COR-L47 (cell line): ENCODE measurements around the gene KCNK18.

Experiments used
- DNase-seq: peaks from one replicate; lab custom pipeline; 2025; lab: John Stamatoyannopoulos, UW

Gene KCNK18

DNA sequence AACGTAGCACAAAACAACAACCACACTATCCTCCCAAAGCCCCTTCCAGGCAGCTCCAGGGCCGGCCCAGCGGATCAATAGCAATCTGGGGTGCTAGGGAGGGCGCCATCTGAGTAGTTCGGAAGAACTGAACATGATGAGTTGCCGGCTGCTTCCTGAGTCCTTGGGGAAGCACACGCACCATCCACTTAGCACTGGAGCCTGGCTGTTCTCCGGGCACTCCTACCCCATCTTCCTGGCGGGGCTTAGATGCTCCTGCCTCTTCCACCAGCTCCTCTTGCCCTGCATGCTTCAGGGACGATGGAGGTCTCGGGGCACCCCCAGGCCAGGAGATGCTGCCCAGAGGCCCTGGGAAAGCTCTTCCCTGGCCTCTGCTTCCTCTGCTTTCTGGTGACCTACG is at the start of gene KCNK18:
KCNK18 (plus strand) TSS at position 301 of the 400 bp plus-strand sequence; CDS start at position 301, 0 bp downstream.
- DNase-seq = no peak

DNA sequence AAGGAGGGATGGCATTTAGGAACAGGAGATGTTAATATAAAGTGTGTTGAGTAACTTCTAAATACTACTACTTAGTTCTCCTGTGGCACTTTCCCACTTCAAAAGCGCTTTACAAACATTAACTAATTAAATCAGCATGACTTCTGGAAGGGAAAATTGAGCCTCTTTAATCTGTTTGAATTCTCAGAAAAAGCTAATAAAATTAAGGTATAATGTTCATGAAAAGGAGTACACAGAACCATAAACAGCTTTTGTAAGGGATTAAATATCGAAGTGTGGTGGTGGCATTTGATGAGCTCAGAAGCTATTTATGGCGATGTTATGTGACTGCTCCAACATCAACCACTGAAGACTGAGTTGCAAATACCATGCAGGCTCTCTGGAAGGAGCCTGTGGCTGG is 49.0 kb upstream of the KCNK18 start:
- no peak for DNase-seq

DNA sequence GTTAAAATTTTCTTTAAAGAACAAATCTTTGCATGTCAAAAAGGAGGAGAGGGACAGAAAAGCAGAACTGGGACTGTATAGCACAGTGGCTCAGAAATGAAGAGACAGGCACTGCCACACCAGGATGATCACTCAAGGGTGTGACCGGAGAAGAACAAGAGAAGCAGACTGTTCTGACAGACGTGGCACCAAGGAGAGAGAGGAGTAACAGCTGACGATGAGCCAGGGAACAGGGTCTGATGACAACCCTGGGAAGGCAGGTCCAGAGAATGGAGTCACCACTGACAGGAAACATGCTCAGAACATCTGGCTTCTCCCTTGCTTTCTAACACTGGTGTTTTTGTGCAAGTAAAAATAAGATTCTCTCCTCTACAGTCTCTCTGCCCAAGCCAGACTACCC is 44.6 kb upstream of the KCNK18 start:
- no peak for DNase-seq

DNA sequence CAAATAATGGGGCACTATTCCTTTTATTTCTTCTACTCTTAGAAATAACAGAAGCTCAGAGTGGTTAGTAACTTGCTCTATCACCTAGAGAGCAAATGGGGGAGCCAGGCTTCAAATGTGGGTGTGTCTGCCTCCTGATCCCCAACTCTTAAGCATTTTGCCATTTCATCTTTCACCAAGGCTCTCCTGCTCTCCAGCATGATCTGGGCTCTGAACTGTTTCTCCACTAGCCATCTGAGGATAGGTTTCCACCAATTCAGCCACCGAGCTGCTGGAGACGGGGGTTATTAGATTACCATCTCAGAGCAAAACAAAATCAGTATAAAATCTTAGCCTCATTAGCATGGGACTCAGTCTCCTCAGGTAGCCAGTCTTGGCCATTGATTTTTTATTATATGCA is 39.0 kb upstream of the KCNK18 start:
- no peak for DNase-seq

DNA sequence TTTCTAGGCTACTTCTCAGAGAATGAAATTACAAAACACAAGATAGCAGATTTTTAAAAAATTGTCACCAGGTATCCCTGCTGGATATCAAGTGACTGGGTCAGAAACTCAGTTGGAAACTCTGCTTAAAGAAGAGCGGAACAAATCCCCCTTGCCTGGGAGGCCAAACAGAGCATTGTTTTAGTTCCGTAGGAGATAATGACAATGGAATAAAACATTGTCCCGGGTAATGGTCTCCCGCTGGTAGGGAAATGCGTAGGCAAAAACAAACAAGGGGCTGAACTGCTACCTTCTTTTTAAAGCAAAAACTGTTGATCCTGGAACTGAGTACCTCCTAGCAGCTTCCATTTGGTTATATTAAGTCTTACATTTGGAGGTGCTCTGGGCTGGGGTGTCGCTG is 37.9 kb upstream of the KCNK18 start:
- no peak for DNase-seq

DNA sequence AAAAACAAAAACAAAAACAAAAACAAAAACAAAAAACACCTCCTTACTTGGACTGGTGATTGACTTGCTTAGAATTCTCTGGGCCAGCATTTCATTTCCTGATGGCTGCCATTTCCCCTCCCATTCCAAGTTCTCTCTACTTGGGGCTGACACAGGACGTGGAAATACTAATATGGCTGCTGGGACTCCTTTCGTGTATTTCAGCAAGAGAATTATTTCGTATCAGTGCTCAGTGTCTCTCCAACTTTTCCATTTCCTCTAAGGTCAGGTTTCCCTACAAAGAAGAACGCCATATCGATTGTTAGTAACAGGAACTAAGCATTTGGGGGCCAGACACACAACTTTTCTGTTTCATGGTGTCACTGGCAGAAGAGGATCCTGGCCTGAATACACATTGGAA is 36.7 kb upstream of the KCNK18 start:
- DNase-seq = no peak

DNA sequence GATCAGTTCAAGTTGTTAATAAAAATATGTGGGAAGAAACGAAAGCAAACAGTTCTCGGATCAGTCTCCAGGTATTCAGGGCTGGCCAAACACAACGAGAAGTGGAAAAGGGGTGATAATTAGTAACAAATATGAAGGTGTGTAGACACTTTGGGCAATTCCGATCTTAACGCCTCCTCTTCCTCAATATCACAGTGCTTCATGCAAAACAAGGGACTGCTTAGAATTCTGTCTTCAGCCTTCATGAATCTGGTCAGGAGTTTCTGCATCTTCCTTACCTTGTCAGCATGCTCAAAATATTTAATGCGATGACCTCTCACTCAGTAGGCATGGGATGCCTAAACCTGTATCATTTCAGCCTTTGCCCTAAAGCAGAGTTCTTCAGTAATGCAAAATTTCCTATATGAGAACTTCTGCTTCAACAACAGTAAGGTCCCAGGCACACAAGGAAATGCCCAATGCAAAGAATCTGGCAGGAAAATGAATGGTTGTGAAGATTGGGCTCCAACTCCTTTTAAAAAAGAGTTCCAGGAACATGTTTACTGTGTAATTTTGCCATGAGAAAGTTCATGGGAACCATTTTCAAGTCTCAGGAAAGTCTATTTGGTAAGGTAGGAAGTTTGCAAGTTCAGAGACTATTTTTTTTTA is 35.8 kb upstream of the KCNK18 start:
- no peak for DNase-seq

DNA sequence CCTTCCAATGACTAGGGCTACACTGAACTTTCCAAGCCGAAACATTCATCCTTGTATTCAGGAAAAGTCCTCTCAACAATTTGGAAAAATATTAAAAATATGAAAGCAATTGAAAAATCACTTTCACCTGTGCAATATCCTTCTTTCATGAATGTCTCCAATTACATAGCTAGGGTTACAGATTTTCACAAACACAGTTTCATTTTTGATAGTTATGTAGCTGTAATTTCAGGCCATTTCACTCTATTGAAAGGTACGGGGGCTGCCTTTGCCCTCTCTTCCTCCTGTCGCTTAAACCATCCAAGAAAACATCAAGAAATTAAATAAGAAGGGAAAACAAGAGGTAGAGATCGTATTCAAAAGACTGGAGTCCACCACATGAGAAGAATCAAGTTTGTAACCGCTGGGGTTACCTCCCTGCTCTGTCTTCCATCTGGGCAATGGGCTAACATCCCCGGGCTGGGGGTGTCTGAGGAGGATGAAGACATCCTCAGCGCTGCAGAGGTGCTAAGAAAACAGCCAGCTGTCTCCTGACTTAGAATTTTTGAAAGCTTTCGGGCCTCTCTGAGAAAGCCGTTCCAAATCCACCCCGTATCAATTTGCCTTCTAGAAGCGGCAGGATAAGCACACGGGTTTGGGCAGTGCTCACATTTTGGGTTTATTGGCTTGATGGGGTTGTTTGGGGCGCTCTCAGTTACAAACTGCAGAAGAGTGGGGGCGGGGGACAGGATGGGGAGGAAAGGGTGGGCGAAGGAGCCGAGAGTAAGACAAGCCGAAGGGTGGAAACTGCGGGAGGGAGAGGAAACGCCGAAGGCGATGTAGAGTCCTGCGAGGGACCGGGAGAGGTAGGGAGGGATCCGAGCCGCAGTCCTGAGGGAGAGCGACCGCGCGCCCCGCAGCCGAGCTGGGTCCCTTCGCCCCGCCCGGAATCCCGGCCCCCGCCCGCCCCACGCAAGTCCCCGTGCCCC is 34.9 kb upstream of the KCNK18 start:
- DNase-seq = no peak

DNA sequence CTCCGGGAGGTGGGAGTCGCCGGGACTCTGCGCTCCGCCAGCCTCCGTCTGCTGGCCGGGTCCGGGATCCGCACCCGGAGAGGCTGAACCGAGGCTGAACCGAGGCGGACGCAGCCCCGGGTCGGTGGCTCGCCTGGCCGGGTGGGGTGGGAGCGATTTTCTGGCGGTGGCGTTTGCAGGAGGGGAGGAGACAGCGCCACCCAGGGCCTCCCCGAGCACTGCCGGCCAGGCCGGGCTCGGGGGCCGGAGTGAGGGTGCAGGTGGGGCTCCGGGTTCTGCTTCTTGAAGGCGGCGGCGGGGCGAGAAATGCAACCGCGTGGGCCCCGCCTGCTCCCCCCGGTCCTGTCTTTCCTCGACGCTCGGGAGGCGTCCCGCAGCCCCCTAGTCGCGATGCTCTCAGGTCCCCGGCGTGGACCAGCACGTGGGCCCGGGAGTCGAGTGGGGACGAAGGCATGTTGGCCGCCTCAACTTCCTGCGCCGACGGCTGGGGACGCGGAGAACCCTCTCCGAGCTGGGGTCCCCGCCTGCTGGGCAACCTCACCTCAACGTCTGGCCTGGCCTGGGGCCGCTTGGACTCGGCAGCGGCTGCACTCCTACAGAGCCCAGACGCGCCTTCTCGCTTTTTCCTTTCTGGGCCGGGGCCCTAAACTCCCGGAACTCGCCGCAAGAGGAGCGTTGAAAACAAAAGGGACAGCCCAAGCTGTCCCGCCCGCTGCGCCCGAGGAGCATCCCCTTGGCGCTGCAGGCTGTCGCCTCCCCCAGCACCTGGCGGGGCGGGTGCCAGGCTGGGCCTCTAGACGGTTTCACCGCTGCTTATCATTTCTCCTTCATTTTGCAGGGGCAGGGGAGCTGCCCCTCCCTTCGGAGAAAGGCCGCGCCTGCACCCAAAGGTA is 34.0 kb upstream of the KCNK18 start:
- no peak for DNase-seq

DNA sequence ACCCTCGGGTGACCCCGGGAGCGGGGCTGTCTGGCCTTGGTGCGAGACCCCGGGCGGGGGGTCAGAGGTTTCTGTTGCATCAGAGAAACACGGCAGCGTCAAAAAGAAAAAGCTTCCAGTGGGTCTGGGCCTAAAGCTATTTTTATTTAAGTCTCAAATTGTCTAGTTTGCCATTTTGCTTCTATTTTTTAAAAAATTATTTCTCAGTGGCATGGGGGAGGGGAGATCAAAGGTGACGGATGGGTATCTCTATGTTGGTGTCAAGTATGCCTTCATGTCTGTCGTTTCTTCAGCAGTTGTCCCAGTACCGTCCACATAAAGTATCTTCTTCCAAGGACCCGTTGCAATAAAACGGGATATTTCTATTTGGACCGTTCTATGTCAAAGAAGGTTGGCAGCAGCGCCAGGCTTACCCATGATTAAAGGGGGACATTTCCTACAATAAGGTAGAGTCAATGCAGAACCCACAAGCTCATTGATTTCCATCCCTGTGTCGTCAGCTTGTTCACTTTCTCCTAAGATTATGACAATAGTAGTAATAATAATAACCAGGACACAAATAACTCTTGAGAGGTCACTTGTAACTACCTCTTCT is 33.2 kb upstream of the KCNK18 start:
- no peak for DNase-seq

DNA sequence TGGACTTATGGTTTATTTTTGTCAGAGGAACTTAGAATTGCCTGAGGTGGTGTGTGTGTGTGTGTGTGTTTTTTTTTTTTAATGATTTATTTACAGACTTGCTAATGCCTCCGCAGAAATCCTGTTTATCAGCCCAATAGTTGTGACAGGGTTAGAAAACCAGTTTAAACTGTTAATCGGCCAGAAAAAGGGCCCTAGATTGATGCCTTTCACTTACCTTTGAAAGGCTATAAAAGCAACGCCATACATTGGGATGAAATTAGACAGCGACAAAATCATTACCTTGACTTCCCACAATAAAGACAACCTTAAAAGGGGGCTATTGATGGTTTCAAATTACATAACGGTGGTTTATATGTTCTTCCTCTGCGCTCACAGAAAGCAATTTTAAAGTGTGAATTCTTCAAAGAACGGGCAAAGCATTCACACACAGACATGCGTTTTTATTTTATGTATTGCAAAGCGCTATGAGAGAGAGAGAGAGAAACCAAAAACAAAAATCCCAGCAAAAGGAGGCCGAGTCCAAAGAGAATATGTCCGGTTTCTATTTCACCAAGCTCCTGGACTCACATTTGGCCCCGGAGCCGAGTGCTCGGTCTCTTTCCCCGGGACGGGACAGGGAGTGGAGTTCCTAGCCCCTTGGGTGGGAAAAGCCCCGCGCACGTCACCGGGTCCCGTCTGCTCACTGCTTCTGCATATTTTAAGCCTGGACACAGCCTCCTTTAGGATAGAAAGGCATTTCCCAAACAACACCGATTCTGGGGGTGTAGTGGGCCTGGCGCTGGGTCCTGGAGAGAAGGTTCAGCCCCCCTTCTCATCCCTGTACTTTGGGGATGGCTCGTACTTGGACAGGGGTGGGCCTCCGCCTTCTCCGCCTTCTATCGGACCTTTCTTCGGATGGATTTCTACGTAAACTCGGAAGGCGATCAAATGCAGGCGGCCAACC is 32.4 kb upstream of the KCNK18 start:
- no peak for DNase-seq

DNA sequence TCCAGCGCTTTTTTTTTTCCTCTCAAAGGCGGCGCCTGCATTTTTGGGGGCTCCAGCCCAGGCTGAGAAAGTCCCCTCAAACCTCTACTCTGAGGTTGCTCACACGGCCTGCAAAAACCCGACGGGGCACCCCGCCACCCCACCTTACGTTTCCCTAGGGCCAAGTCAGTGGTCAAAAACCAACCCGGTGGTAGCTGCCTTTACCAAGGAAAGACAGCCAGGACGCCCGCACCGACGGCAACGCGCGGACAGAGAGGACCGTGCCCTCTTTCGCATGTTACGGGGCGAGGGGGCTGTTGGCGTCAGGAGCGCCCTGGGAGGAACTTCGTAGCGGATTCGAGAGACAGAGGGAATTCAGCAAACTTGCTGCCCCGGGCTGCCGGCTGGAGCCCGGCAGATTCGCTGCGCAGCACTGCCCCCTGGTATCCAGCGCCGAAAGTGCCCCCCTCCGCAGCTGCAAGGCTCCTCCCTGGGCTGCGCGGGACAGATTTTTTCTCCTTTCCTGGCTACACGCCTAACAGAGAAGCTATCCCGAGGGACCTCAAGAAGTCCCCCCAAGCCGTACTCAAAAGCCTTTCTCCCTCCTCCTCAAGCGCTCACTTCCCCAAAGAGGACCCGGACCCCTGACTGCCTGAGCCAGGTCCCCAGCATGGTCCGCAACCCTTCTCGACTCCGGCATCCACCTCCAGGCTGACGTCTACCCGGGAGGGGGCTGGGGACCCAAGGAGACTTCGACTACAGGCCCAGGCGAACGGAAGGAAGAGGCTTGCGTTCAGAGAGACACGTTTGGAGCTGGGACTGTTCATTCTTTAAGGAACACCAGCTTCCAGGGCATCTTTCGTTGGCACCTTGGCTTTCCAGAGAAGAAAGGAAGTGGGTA is 31.5 kb upstream of the KCNK18 start:
- no peak for DNase-seq

DNA sequence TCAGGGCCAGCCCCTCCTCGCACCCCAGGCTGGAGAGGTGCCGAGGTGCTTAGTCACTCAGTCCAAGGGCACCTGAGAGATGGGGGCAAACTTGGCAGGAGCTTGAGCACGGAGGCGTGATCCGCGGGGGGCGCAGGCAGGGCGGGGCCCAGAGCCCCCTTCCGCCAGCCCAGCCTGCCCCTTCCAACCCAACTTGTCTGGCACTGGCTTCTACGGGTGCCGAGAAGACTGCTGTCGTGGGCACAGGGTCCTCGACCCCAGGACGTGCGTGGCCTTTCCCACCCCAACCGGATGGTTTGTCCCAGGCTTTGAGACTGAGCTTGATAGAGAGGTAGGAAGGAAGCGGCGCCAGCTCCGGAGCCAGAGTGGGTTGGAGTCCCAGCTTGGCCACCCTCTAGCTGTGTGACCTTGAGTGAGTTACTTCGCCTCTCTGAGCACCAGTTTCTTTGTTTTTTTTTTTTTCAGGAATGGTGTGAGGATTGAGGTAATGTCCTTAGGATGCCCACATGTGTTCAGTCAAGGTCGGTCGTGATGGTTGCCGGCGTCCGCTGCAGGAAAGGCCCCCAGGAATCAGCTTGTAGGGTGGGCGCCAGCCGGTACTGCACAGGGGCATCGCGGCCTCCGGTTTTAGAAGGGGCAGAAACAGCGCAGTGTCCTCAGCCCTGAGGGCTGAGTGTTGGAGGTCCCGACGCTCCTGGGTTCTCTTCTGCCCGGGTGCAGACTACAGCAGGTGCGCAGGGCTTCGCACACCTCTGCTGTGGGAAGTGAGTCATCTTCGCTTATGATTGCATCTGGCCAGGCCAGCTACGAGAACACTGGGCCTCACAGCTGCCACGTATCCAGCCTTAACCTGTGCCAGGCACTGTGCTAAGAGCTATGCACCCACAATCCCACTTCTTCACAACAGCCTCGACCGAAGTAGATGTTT is 30.6 kb upstream of the KCNK18 start:
- DNase-seq = no peak

DNA sequence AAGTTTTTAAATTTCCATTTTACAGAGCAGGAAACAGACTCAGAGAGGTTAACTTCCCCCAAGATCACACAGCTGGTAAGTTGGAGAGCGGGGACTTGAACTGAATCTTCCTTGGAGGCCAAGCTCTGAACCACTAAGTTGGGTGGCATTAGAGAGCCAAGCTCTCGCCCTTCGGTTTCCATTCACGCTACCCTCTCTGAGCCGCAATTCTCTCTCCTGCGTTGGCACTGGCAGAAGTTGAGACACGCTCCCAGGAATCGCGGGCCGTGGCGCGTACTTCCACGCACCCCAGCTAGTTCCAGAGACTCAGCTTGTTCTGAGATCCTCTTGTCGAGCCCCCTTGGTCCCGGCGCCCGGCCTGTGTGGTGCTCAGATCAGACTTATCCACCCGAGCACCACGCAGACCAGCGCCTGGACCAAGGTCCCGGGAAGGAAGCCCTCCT is 29.9 kb upstream of the KCNK18 start:
- no peak for DNase-seq

DNA sequence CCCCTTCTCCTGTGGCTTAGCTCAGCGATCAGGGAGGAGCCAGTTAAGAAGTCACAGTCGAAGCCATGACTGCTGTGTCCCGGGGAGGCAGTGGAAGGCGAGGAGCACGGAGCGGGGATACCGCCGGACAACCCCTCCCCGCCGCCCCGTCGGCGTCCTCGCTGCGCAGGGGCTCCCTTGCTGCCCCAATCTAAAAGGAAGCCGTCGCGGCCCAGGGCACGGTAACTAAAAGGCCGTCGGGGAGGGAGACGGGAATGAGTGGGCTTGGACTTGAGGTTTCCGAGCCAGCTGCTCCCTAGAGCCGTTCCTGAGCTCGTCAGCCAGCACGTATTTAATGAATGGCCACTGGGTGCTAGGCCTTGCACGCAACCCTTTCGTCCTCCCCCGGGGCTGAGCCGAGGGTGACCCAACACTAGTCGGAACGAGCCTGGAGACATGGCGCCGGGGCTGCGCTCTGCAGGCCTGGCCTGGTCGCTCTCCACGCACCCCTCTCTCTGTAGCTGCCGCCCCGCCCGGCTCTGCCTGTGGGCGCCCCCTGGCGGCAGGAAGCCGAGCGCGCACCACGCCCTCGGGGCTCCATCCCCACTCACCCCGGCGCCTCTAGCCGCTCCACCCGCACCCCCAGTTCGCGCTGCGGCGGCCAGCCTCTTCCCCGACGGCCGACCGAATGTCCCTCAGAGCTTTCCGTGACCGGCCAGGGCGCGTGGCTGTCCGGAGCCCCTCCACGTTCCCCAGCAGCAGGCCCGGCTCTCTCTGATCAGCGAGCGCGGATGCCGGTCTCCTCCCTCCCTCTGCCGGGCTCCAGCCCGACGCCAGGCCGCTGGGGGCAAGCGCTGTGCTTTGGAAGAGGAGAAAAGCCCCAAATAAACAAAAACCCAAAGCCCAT is 29.3 kb upstream of the KCNK18 start:
- peak; percentile 10 for DNase-seq

DNA sequence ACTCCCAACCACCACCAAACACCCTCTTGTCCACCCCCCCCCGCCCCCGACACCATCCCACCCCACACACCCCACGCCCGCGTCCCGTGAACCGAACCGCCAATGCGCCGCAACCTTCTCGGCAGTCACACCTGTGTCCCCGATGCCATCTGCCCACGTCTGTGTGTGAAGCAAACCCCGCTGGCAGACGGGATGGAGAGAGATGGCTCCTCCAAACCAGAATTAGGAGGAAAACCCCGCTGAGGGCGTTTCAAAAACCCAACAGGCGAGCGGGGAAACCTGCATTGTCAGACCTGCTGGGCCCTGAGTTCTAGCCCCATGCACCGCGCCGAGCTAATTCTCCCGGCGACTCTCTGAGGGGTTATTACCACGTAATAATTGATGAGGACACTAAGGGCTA is 28.6 kb upstream of the KCNK18 start:
- DNase-seq = no peak

DNA sequence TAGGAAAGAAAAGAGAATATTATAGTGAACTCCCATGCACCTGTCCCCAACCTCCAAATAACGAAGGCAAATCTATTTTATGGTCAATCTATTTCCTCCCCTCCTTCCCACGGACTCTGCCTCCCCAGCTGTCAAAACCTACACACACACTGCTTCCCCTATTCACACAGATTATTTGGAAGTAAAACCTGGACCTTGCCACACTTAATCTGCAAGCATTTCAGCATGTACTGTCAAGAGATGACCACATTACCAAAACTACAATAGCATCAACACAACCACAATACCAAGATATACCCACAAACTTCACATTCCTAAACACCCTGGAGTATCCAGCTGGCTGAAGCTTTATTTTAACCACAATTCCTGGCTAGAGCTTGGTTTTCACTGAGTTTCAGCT is 27.8 kb upstream of the KCNK18 start:
- DNase-seq = no peak

DNA sequence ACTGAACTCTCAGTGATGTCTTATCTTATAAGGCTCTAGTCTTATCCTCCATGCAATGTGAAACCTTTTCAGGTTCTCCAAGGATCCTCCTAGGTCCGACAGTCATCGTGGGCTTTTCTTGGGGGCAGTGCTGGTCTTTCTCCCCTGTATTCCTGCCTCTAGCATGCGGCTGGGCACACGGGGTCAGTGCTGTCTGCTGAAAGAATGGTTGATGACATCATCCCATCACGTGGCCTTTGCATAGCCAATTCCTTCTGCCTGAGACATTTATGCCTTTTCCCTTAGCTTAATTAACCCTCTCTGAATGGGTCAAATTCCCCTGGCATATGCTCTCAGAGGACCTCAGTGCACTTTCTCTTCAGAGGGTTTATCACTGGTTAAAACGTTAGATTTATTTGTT is 27.0 kb upstream of the KCNK18 start:
- no peak for DNase-seq
